NCI-H1694 (cell line): ENCODE data around the gene SLC30A2.

Experiments
- DNase-seq: peaks from one replicate; lab custom pipeline; 2025; lab: John Stamatoyannopoulos, UW

SLC30A2 gene

GRCh38 chr1:25996966-25997827 is 48.7 kb downstream of the SLC30A2 start:
- no peak for DNase-seq

GRCh38 chr1:25994402-25995150 is 51.3 kb downstream of the SLC30A2 start:
- DNase-seq: no peak

- DNase-seq: no peak
Measured at GRCh38 chr1:25993197-25993951, 52.5 kb downstream of the SLC30A2 start.

GRCh38 chr1:25992689-25993171 is 53.2 kb downstream of the SLC30A2 start:
- no peak for DNase-seq

GRCh38 chr1:25991937-25992688 is 53.8 kb downstream of the SLC30A2 start:
- DNase-seq: no peak

GRCh38 chr1:25990702-25991395 is 55.1 kb downstream of the SLC30A2 start:
- no peak for DNase-seq

GRCh38 chr1:25990251-25990650 is 55.7 kb downstream of the SLC30A2 start:
- no peak for DNase-seq

GRCh38 chr1:25989440-25990234 is 56.3 kb downstream of the SLC30A2 start:
- DNase-seq: no peak

GRCh38 chr1:25987951-25988350 is 58.0 kb downstream of the SLC30A2 start:
- no peak for DNase-seq
